CD4-positive, alpha-beta T cell treated with Interleukin-4 for 4 hours (primary cell): ENCODE measurements around the gene SLC4A7.
"Not testable (repeated sequence)": the region's sequence is repeated elsewhere in the genome, so short reads cannot be mapped to it uniquely, and the experiment has no call there.

Experiments
- DNase-seq: peaks from one replicate; pipeline ENCODE4 v3.0.0-alpha.2; 2020

SLC4A7 gene

GRCh38 chr3:27357665-27358258, 126.4 kb downstream of the SLC4A7 start:
- peak; percentile 74 for DNase-seq

GRCh38 chr3:27356976-27357375, 127.2 kb downstream of the SLC4A7 start:
- no peak for DNase-seq

GRCh38 chr3:27354588-27355203, 129.5 kb downstream of the SLC4A7 start:
- no peak for DNase-seq

GRCh38 chr3:27354161-27354560, 130.0 kb downstream of the SLC4A7 start:
- no peak for DNase-seq

- DNase-seq, result no peak
Observed at GRCh38 chr3:27353221-27353620, 131.0 kb downstream of the SLC4A7 start.

- no peak for DNase-seq
Observed at GRCh38 chr3:27352047-27352446, 132.1 kb downstream of the SLC4A7 start.

- no peak for DNase-seq
Observed at GRCh38 chr3:27349832-27350231, 134.4 kb downstream of the SLC4A7 start.

GRCh38 chr3:27345959-27346865, 138.0 kb downstream of the SLC4A7 start:
- DNase-seq, result no peak

GRCh38 chr3:27345493-27345892, 138.7 kb downstream of the SLC4A7 start:
- DNase-seq, result peak; percentile 37

GRCh38 chr3:27345045-27345444, 139.1 kb downstream of the SLC4A7 start:
- no peak for DNase-seq

GRCh38 chr3:27344192-27344591, 140.0 kb downstream of the SLC4A7 start:
- no peak for DNase-seq

GRCh38 chr3:27342267-27342666, 141.9 kb downstream of the SLC4A7 start:
- no peak for DNase-seq

GRCh38 chr3:27340534-27340933, 143.7 kb downstream of the SLC4A7 start:
- peak; percentile 19 for DNase-seq

- DNase-seq, result no peak
Observed at GRCh38 chr3:27335571-27335970, 148.6 kb downstream of the SLC4A7 start.

GRCh38 chr3:27333843-27334242, 150.3 kb downstream of the SLC4A7 start:
- no peak for DNase-seq

GRCh38 chr3:27328982-27329762, 155.0 kb downstream of the SLC4A7 start:
- not testable (repeated sequence) for DNase-seq

GRCh38 chr3:27326629-27327545, 157.3 kb downstream of the SLC4A7 start:
- no peak for DNase-seq

GRCh38 chr3:27326202-27326601, 158.0 kb downstream of the SLC4A7 start:
- no peak for DNase-seq

GRCh38 chr3:27325419-27325818, 158.8 kb downstream of the SLC4A7 start:
- DNase-seq, result no peak

GRCh38 chr3:27324686-27325085, 159.5 kb downstream of the SLC4A7 start:
- no peak for DNase-seq

- no peak for DNase-seq
Observed at GRCh38 chr3:27323087-27323570, 161.1 kb downstream of the SLC4A7 start.
